ENCODE measurements around the gene RAD51B. TPM values are rescaled to one million over a fixed set of nuclear protein-coding genes. Genes with fewer than 3 reads are reported as not detected.

Gene RAD51B
- total RNA-seq, 1 experiment from 2014 or later = 16.7 TPM

GRCh38 chr14:68556253-68556652, 736.7 kb downstream of the RAD51B start:
- Histone ChIP-seq H3K18ac (ENCODE audit: insufficient read length, low read depth, low read length) (no peak overlapping the region), H3K9me3 (ENCODE audit: control insufficient read depth, low read depth, low read length) (no peaks in the 10 kb centered on the region), H3K56ac (ENCODE audit: insufficient read length, low read depth, low read length) (no peak overlapping the region), H3K27me3 (ENCODE audit: insufficient read depth, low read length) (no peaks in the 10 kb centered on the region; the same call in 1 of the 2 replicates), H2AFZ (ENCODE audit: low read length) (no peak overlapping the region), H2BK5ac (ENCODE audit: insufficient read length, low read length) (no peak overlapping the region), H3T11ph (ENCODE audit: low read length) (no peak overlapping the region), H3K79me1 (ENCODE audit: insufficient read depth, low read depth, low read length, poor library complexity, severe bottlenecking) (no peaks in the 10 kb centered on the region), H4K8ac (replicated peaks; ENCODE audit: insufficient read length, low read depth, low read length) (no peak overlapping the region), H4K20me1 (ENCODE audit: control insufficient read depth, insufficient read depth, insufficient read length) (no peaks in the 10 kb centered on the region), H3K23me2 (ENCODE audit: insufficient read length, low read depth, low read length, poor library complexity, severe bottlenecking) (no peaks in the 10 kb centered on the region), H2BK20ac (ENCODE audit: low read depth, low read length, poor library complexity, severe bottlenecking) (no peak overlapping the region), H4K91ac (ENCODE audit: insufficient read length, low read depth, low read length) (no peak overlapping the region), H2BK120ac (ENCODE audit: low read depth, low read length, poor library complexity, severe bottlenecking) (no peak overlapping the region), H3K14ac (ENCODE audit: insufficient read depth, low read length) (no peak overlapping the region), H3K4me2 (ENCODE audit: insufficient read depth, insufficient read length, low read length) (no peak overlapping the region), H3K23ac (ENCODE audit: insufficient read length, low read depth, low read length) (no peak overlapping the region), H3K27ac (ENCODE audit: insufficient read length, low read depth, low read length) (no peak overlapping the region), H2BK15ac (ENCODE audit: low read depth, low read length) (no peak overlapping the region), H4K5ac (ENCODE audit: insufficient read length, low read depth, low read length) (no peak overlapping the region), H3K79me2 (ENCODE audit: insufficient read depth, low read length) (no peaks in the 10 kb centered on the region), H2AK5ac (ENCODE audit: insufficient read length, low read length) (no peak overlapping the region), H2BK12ac (ENCODE audit: insufficient read length, low read depth, low read length) (no peak overlapping the region), H3K4ac (ENCODE audit: low read depth, low read length) (no peak overlapping the region), H3K4me1 (ENCODE audit: insufficient read depth, low read length) (peaks cover 4% of the 10 kb centered on the region), H3K9ac (ENCODE audit: extremely low read depth, insufficient read length, low read length) (no peak overlapping the region)
- DNase-seq = no peak
- 0 out of 7 replicates have a peak overlapping the region, but pooled peaks of 1 of the 3 experiments have one; percentile 39 for H3K27ac Mint-ChIP-seq
- H3K4me3 Mint-ChIP-seq = no peak overlapping the region
- peaks cover 0 to 3% of the 10 kb centered on the region in 2 experiments; a peak in 2 of 5 replicates for H3K9me3 Mint-ChIP-seq
- peak; percentile 34; the same call in 1 of the 3 replicates for TF ChIP-seq CTCF (conservative IDR thresholded peaks at IDR 0.05)
- no CpG with 5 or more reads among the region's 4 CpGs for WGBS (ENCODE audit: extremely low coverage, insufficient read length, low lambda C conversion rate)
- H3K4me1 Mint-ChIP-seq = peaks cover 23 to 31% of the 10 kb centered on the region in 2 experiments
- H3K36me3 Mint-ChIP-seq (ENCODE audit: insufficient read depth in 1 of 3, low read depth in 3 of 3) = peaks cover 0 to 5% (median 0%) of the 10 kb centered on the region in 3 experiments; a peak in 3 of 7 replicates
- H3K27me3 Mint-ChIP-seq (ENCODE audit: low read depth) = no peaks in the 10 kb centered on the region; the same call in 1 of the 2 replicates
